Astrocyte of the spinal cord (primary cell): Measurements from ENCODE around the gene LDLRAD4.

ENCODE experiments used
- DNase-seq: peaks from one replicate; pipeline ENCODE4 v3.0.0; 2011; ENCODE audit warnings: low read depth, low spot score
- H3K4me3 ChIP-seq: 2 replicates; pipeline ENCODE4 v1.5.1; 2011; ENCODE audit warnings: low read depth, mild to moderate bottlenecking, low read length, moderate library complexity
- CTCF ChIP-seq: IDR thresholded peaks from 2 replicates; pipeline ENCODE4 v1.5.1; 2012; ENCODE audit warnings: low read depth, mild to moderate bottlenecking, low read length, inconsistent platforms
- in situ Hi-C: cut with HindIII; loops from 2 replicates; pipeline ENCODE4 v1.10.0; 2017; ENCODE audit warnings: low sequenced_read_pairs

Gene LDLRAD4

GRCh38 chr18:13558790-13559189 is 340.2 kb downstream of the LDLRAD4 start:
- H3K4me3 ChIP-seq, result no peak overlapping the region
- in situ Hi-C loops, result no loop called here
- no peak for DNase-seq
- TF ChIP-seq CTCF, result no peak

GRCh38 chr18:13559754-13560153 is 341.2 kb downstream of the LDLRAD4 start:
- TF ChIP-seq CTCF, result no peak
- in situ Hi-C loops, result no loop called here
- H3K4me3 ChIP-seq, result no peak overlapping the region
- DNase-seq, result no peak

- H3K4me3 ChIP-seq, result no peak overlapping the region
- no peak for DNase-seq
- in situ Hi-C loops, result no loop called here
- TF ChIP-seq CTCF, result no peak
These were observed 341.7 kb downstream of the LDLRAD4 start for GRCh38 chr18:13560306-13560705.

GRCh38 chr18:13562494-13563029 is 344.0 kb downstream of the LDLRAD4 start:
- TF ChIP-seq CTCF, result no peak
- H3K4me3 ChIP-seq, result no peak overlapping the region
- in situ Hi-C loops, result no loop called here
- no peak for DNase-seq

GRCh38 chr18:13563390-13563805 is 344.8 kb downstream of the LDLRAD4 start:
- DNase-seq, result no peak
- no peak for TF ChIP-seq CTCF
- in situ Hi-C loops, result no loop called here
- no peak overlapping the region for H3K4me3 ChIP-seq

GRCh38 chr18:13564579-13564978 is 346.0 kb downstream of the LDLRAD4 start:
- no peak overlapping the region for H3K4me3 ChIP-seq
- in situ Hi-C loops, result no loop called here
- TF ChIP-seq CTCF, result no peak
- no peak for DNase-seq

- no peak overlapping the region for H3K4me3 ChIP-seq
- no peak for TF ChIP-seq CTCF
- no peak for DNase-seq
- in situ Hi-C loops, result no loop called here
These were observed 346.7 kb downstream of the LDLRAD4 start for GRCh38 chr18:13565228-13565627.
